H9 (cell line): ENCODE data around the gene YY1. TPM values are rescaled to one million over a fixed set of nuclear protein-coding genes. Genes with fewer than 3 reads are reported as not detected.

ENCODE experiments used
- DNase-seq: peaks from one replicate; pipeline ENCODE4 v3.0.0-alpha.2; 2017
- H2AFZ ChIP-seq: one replicate; pipeline ENCODE4 v1.6.1; 2013; ENCODE audit warnings: mild to moderate bottlenecking, low read length, control low read depth, moderate library complexity
- H2AK5ac ChIP-seq: 2 replicates; pipeline ENCODE4 v1.6.1; 2013; ENCODE audit warnings: low read length, control low read depth, mixed read lengths; ENCODE audit not compliant: insufficient read length
- H2BK120ac ChIP-seq: one replicate; pipeline ENCODE4 v1.6.1; 2013; ENCODE audit warnings: low read depth, mild to moderate bottlenecking, low read length, control low read depth, inconsistent platforms; ENCODE audit not compliant: poor library complexity, severe bottlenecking
- H2BK12ac ChIP-seq: 2 replicates; pipeline ENCODE4 v1.6.1; 2013; ENCODE audit warnings: low read length, control low read depth, mixed read lengths, low read depth; ENCODE audit not compliant: insufficient read length
- H2BK15ac ChIP-seq: 2 replicates; pipeline ENCODE4 v1.6.1; 2013; ENCODE audit warnings: low read depth, low read length, control low read depth
- H2BK20ac ChIP-seq: one replicate; pipeline ENCODE4 v1.6.1; 2013; ENCODE audit warnings: low read depth, mild to moderate bottlenecking, low read length, control low read depth, inconsistent platforms; ENCODE audit not compliant: poor library complexity, severe bottlenecking
- H2BK5ac ChIP-seq: 2 replicates; pipeline ENCODE4 v1.6.1; 2013; ENCODE audit warnings: low read length, control low read depth, mixed read lengths; ENCODE audit not compliant: insufficient read length
- H3K14ac ChIP-seq: 2 replicates; pipeline ENCODE4 v1.6.1; 2013; ENCODE audit warnings: low read length, control low read depth; ENCODE audit not compliant: insufficient read depth
- H3K18ac ChIP-seq: 2 replicates; pipeline ENCODE4 v1.6.1; 2013; ENCODE audit warnings: low read depth, mild to moderate bottlenecking, mixed read lengths, low read length, control low read depth; ENCODE audit not compliant: insufficient read length
- H3K23ac ChIP-seq: 2 replicates; pipeline ENCODE4 v1.6.1; 2013; ENCODE audit warnings: low read length, control low read depth, mixed read lengths, low read depth; ENCODE audit not compliant: insufficient read length
- H3K23me2 ChIP-seq: 2 replicates; pipeline ENCODE4 v1.6.1; 2013; ENCODE audit warnings: low read depth, mild to moderate bottlenecking, mixed read lengths, low read length, control low read depth; ENCODE audit not compliant: insufficient read length, poor library complexity, severe bottlenecking
- H3K27ac ChIP-seq: 2 replicates; pipeline ENCODE4 v1.5.1; 2013; ENCODE audit warnings: low read length, control low read depth, mixed read lengths, low read depth; ENCODE audit not compliant: insufficient read length
- H3K27me3 ChIP-seq: 2 replicates; pipeline ENCODE4 v1.6.1; 2013; ENCODE audit warnings: low read length, control low read depth, inconsistent platforms; ENCODE audit not compliant: insufficient read depth
- H3K4ac ChIP-seq: 2 replicates; pipeline ENCODE4 v1.6.1; 2013; ENCODE audit warnings: low read depth, mild to moderate bottlenecking, control low read depth, inconsistent platforms, low read length, moderate library complexity
- H3K4me1 ChIP-seq: 2 replicates; pipeline ENCODE4 v1.6.1; 2013; ENCODE audit warnings: low read length, control low read depth, inconsistent platforms; ENCODE audit not compliant: insufficient read depth
- H3K4me2 ChIP-seq: 2 replicates; pipeline ENCODE4 v1.6.1; 2013; ENCODE audit warnings: low read length, control low read depth, mixed read lengths; ENCODE audit not compliant: insufficient read length, insufficient read depth
- H3K56ac ChIP-seq: 2 replicates; pipeline ENCODE4 v1.6.1; 2013; ENCODE audit warnings: low read depth, mild to moderate bottlenecking, mixed read lengths, low read length, control low read depth; ENCODE audit not compliant: insufficient read length
- H3K79me1 ChIP-seq: 2 replicates; pipeline ENCODE4 v1.6.1; 2013; ENCODE audit warnings: low read depth, mild to moderate bottlenecking, moderate library complexity, low read length, control low read depth, inconsistent platforms; ENCODE audit not compliant: insufficient read depth, poor library complexity, severe bottlenecking
- H3K79me2 ChIP-seq: 2 replicates; pipeline ENCODE4 v1.6.1; 2013; ENCODE audit warnings: low read length, control low read depth, inconsistent platforms; ENCODE audit not compliant: insufficient read depth
- H3K9ac ChIP-seq: 2 replicates; pipeline ENCODE4 v1.6.1; 2013; ENCODE audit warnings: low read length, control low read depth, mixed read lengths; ENCODE audit not compliant: insufficient read length; ENCODE audit errors: extremely low read depth
- H3K9me3 ChIP-seq: one replicate; pipeline ENCODE4 v1.6.1; 2013; ENCODE audit warnings: low read depth, low read length, inconsistent platforms; ENCODE audit not compliant: control insufficient read depth
- H3T11ph ChIP-seq: one replicate; pipeline ENCODE4 v1.6.1; 2013; ENCODE audit warnings: mild to moderate bottlenecking, low read length, control low read depth, inconsistent platforms
- H4K20me1 ChIP-seq: one replicate; pipeline ENCODE4 v1.6.1; 2013; ENCODE audit not compliant: control insufficient read depth, insufficient read length, insufficient read depth
- H4K5ac ChIP-seq: 2 replicates; pipeline ENCODE4 v1.6.1; 2013; ENCODE audit warnings: low read depth, mild to moderate bottlenecking, mixed read lengths, low read length, control low read depth; ENCODE audit not compliant: insufficient read length
- H4K8ac ChIP-seq: replicated peaks from 2 replicates; pipeline ENCODE4 v1.6.1; 2013; ENCODE audit warnings: low read length, control low read depth, mixed read lengths, low read depth; ENCODE audit not compliant: insufficient read length
- H4K91ac ChIP-seq: 2 replicates; pipeline ENCODE4 v1.6.1; 2013; ENCODE audit warnings: low read depth, mild to moderate bottlenecking, moderate library complexity, mixed read lengths, low read length, control low read depth; ENCODE audit not compliant: insufficient read length
- H3K27ac Mint-ChIP-seq, 3 experiments: 2 replicates in 2 of 3; 3 replicates in 1 of 3; pipeline ENCODE4 v1.8.0; 2020 to 2021; ENCODE audit warnings: mixed read lengths in 3 of 3, mild to moderate bottlenecking in 1 of 3, moderate library complexity in 1 of 3
- H3K27me3 Mint-ChIP-seq: 2 replicates; pipeline ENCODE4 v1.8.0; 2021; ENCODE audit warnings: low read depth, mild to moderate bottlenecking, moderate library complexity, mixed read lengths
- H3K36me3 Mint-ChIP-seq, 3 experiments: 2 replicates in 2 of 3; 3 replicates in 1 of 3; pipeline ENCODE4 v1.8.0; 2020 to 2021; ENCODE audit warnings: low read depth in 3 of 3, mixed read lengths in 3 of 3; ENCODE audit not compliant: insufficient read depth in 1 of 3
- H3K4me1 Mint-ChIP-seq, 2 experiments: 2 replicates each; pipeline ENCODE4 v1.8.0; 2020; ENCODE audit warnings: mixed read lengths in 2 of 2
- H3K4me3 Mint-ChIP-seq, 2 experiments: 2 replicates in 1 of 2; 3 replicates in 1 of 2; pipeline ENCODE4 v1.8.0; 2020 to 2021; ENCODE audit warnings: mild to moderate bottlenecking in 2 of 2, mixed read lengths in 2 of 2, moderate library complexity in 1 of 2
- H3K9me3 Mint-ChIP-seq, 2 experiments: 2 replicates in 1 of 2; 3 replicates in 1 of 2; pipeline ENCODE4 v1.8.0; 2020; ENCODE audit warnings: mild to moderate bottlenecking in 2 of 2, mixed read lengths in 2 of 2, moderate library complexity in 1 of 2
- CTCF ChIP-seq: fragments of 200-600 bp; sonication (generic); conservative IDR thresholded peaks from 3 replicates; pipeline ENCODE4 v1.8.0; 2021; ENCODE audit warnings: antibody characterized with exemption, mild to moderate bottlenecking
- WGBS: extraction: QIAGEN DNeasy Blood & Tissue Kit; methylation state at CpG from one replicate; pipeline ENCODE4 v1.1.7; 2013; ENCODE audit warnings: missing lambda C conversion rate, low lambda C conversion rate, mixed read lengths; ENCODE audit not compliant: insufficient read length; ENCODE audit errors: extremely low coverage; 5-methylcytosine and 5-hydroxymethylcytosine counted together
- total RNA-seq: library from RNA; stranded (reverse); gene quantifications from 2 replicates; pipeline ENCODE4 v1.2.1, GENCODE V29; 2021

YY1 gene
- total RNA-seq, 1 experiment from 2014 or later, result 103 TPM

DNA sequence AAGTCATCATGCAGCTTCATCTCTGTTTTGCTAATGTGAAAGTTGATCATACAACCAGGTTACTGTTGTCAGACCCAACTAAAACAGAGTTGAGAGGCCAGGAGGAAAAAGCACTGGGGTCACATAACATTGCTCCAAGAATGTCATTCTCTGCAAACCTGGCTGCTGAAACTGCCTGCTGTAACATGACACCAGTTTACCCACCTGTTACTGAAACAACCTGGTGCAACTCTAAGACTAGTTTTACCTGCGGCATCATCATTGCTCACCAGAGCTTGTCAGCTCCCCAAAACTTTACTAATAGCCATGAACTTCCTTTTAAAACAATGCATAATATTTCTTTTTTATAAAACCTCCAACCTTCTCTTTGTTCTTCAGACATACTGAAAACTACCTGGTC lies 48.8 kb upstream of the YY1 start:
- no peak for DNase-seq
- H2AFZ ChIP-seq, result no peak overlapping the region
- H2AK5ac ChIP-seq, result no peak overlapping the region

More for the DNA sequence above, 48.8 kb upstream of the YY1 start:
- H3K4me2 ChIP-seq, result no peak overlapping the region
- no peak overlapping the region for H3K4me3 Mint-ChIP-seq
- peaks cover 0 to 5% (median 0%) of the 10 kb centered on the region in 3 experiments; a peak in 1 of 7 replicates for H3K36me3 Mint-ChIP-seq
- no peak overlapping the region for H3T11ph ChIP-seq
- no peaks in the 10 kb centered on the region for H4K20me1 ChIP-seq
- no peak overlapping the region for H4K8ac ChIP-seq
- H3K9me3 ChIP-seq, result no peaks in the 10 kb centered on the region
- H3K14ac ChIP-seq, result no peak overlapping the region
- H3K79me2 ChIP-seq, result no peaks in the 10 kb centered on the region
- peaks cover 10 to 14% of the 10 kb centered on the region in 2 experiments for H3K4me1 Mint-ChIP-seq
- H3K56ac ChIP-seq, result no peak overlapping the region
- no CpG with 5 or more reads among the region's 1 CpG for WGBS
- no peak overlapping the region for H2BK15ac ChIP-seq
- H3K23me2 ChIP-seq, result no peaks in the 10 kb centered on the region
- H2BK5ac ChIP-seq, result no peak overlapping the region
- no peak overlapping the region for H2BK20ac ChIP-seq
- H3K27me3 Mint-ChIP-seq, result no peaks in the 10 kb centered on the region; the same call in 1 of the 2 replicates
- no peak overlapping the region for H3K27ac ChIP-seq
- H3K23ac ChIP-seq, result no peak overlapping the region
- no peak overlapping the region for H3K18ac ChIP-seq
- H3K9ac ChIP-seq, result no peak overlapping the region
- no peak overlapping the region for H3K4ac ChIP-seq
- no peak overlapping the region for H2BK12ac ChIP-seq
- no peaks in the 10 kb centered on the region for H3K79me1 ChIP-seq
- no peak overlapping the region for H3K27ac Mint-ChIP-seq
- no peak overlapping the region for H2BK120ac ChIP-seq
- peaks cover 5 to 6% of the 10 kb centered on the region in 2 experiments; a peak in 3 of 5 replicates for H3K9me3 Mint-ChIP-seq
- no peak for TF ChIP-seq CTCF
- H4K5ac ChIP-seq, result no peak overlapping the region
- H4K91ac ChIP-seq, result no peak overlapping the region
- H3K27me3 ChIP-seq, result no peaks in the 10 kb centered on the region
- no peaks in the 10 kb centered on the region; the same call in 1 of the 2 replicates for H3K4me1 ChIP-seq
